Ammon's horn (tissue), 1 donor: ENCODE data around the gene GPR142.

Experiments
- DNase-seq: peaks from one replicate; pipeline ENCODE4 v3.0.0-alpha.2; 2016; ENCODE audit warnings: low spot score

GPR142 gene

DNA sequence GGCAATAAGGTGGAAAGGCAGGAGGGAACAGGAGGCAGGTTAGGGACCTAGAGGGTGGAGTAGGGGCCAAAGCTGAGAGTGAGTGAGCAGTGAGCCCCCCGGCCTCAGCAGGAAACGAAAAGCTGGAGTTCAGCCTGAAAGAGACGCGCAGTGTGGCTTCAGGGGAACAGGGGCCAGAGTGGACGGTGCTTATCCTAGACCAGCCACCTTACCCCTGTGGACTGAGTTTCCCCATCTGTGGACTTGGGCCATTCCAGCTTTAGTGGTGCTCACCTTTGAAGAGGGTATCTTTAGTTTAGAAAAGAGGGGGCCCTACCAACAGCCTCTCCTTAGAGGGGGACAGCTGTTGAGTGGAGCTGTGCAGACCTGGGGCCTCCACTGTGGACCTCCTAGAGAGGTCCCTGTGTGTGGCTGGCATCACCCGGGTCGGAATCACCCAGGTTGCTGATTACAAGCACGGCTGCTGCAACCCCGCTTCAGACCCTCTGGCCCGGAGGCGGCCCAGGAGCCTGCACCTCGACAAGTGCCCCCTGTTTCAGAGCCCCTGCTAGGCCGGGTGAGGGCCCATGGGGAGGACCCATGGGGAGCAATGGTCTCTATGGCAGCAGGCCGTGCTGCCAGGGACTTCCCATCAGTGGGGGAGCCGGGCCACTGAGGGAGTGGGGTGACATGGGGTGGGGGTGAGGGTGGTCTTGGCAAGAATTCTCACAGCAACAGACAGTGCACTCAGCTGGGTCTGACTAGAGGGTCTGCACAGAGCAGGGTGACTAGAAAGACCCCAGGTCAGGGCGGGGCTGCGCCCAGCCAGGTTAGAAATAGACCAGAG, 2.6 kb downstream of the GPR142 start:
- DNase-seq = no peak

DNA sequence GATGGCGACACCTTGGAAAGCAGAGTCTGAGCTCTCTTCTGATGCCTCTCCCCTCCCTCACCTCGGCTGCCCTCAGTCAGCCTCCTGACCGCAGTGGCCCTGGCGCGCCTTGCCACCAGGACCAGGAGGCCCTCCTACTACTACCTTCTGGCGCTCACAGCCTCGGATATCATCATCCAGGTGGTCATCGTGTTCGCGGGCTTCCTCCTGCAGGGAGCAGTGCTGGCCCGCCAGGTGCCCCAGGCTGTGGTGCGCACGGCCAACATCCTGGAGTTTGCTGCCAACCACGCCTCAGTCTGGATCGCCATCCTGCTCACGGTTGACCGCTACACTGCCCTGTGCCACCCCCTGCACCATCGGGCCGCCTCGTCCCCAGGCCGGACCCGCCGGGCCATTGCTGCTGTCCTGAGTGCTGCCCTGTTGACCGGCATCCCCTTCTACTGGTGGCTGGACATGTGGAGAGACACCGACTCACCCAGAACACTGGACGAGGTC, 4.4 kb downstream of the GPR142 start:
- DNase-seq = no peak

DNA sequence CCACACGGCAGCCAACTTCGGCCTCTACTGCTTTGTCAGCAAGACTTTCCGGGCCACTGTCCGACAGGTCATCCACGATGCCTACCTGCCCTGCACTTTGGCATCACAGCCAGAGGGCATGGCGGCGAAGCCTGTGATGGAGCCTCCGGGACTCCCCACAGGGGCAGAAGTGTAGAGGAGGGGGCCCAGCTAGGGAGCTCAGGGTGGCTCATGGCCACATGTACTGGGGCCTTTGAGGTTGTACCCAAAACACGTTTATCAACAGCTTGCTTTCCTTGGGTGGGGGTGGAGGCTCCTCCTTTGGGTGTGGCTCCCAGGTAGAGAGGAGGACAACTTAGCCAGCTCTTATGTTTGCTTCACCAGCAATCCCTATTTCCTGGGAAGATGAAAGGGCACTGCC, 5.1 kb downstream of the GPR142 start:
- no peak for DNase-seq

DNA sequence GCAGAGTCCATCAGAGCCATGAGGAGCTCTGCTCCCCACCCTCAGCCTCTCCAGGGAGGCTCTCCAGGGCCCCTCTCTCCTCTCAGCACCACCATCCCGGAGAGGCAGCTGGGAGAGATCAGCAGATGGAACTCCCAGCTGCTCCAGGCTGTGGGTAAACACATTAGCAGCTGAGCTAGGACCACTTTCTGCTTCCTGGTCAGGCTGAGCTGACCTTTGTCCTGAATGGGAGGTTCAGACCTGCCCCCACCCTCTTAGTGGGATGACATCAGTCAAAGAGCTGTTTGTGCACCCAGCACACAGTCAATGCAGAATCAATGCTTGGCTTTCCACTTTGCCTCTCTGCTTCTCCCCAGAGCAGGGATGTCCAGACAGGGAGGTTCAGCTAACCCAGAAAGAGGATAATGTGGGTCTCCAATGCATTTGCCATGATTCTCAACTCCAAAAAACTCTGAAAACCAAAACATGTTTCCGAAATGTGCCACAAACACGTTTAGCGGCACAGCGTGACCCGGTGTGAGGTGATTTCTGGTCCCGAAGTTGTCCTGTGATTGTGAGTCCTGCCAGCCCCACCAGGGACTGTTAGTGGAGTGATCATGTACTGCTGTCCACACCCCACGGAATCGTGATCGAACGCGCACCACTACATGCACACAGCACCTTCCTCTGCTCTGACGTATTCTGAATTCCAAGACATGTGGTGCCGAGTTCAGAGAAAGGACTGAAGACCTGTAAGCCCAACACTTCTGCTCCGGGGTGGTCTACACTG, 6.7 kb downstream of the GPR142 start:
- DNase-seq = peak; percentile 95

DNA sequence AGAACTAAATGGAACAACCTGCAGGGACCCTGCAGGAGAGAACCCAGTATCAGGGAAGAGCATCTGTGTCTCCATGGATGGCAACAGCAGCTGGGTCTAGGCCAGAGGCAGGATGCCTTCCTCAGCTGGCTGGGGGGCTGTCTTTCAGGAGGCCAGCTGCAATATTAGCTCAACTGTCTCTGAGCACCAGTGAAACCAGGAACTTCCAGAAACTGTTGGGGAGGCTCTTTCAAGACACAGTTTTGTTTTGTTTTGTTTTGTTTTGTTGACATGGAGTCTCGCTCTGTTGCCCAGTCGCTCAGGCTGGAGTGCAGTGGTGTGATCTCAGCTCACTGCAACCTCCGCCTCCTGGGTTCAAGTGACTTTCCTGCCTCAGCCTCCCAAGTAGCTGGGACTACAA, 7.6 kb downstream of the GPR142 start:
- no peak for DNase-seq

DNA sequence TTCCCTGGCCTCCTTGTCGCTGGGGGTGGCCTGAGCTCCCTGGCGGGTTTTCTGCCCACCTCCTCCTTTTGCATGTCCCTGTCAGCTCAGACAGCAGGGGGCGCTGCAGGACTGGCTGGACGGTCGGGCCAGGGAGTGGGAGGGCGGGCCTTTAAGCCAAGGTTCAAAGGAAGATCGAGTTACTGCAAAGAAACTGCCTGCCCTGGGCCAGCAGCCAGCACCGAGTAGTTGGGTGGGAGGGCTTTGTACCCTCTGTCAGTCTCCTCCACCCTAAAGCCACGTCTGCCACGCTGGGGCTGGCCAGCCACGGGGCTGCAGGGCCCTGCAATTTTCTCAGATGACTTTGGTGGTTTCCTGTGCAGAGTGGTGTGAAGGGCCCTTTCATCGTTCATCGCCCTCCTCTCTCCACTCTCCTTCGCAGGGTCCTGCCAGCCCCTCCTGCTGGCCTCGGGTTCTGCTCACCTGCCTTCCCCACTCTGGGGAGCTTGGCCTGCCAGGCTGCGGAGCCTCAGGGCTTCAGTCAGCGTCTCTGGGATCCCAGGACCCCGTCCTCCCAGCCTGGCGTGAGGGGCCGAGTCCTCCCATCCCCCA, 12.3 kb downstream of the GPR142 start:
- peak; percentile 91 for DNase-seq

DNA sequence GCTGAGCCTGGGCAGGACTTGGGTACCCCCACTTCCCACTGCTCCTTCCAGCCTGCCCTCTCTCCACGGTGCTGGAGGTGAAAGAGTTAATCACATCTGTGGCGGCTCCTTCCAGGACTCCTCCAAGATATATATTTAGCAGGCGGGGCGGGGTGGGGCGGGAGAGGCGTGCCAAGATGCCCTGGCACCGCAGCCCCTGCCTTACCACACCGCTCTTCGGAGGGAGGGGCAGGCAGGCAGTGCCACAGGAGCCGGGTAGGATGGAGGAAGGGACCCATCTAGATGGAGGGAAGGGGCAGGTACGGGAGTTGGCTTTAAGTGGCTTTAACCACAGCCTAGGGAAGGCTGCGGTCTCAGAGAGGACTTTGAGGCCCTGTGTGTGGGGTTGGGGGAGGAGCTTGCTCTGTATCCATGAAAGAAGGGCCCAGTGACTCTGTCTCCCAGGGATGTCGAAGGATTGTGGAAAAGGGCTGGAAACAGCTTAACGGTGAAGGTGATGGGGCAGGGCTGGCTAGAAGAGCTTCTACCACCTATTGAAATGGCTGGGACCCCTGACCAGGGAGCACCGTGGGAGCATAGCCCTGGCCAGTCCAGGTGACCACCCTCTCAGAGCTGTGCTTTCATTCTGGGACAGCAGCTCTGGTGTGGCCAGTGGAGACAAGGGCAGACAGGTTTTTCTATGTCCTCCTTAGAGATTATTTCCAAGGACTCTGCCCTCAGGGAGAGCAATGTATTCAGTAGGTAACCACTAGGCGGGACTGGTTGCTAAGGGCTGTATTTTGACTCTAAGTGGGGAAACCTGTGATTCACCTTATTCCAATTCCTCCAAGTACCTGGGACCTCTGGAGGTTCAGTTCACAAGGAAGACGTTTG, 13.0 kb downstream of the GPR142 start:
- DNase-seq = no peak

DNA sequence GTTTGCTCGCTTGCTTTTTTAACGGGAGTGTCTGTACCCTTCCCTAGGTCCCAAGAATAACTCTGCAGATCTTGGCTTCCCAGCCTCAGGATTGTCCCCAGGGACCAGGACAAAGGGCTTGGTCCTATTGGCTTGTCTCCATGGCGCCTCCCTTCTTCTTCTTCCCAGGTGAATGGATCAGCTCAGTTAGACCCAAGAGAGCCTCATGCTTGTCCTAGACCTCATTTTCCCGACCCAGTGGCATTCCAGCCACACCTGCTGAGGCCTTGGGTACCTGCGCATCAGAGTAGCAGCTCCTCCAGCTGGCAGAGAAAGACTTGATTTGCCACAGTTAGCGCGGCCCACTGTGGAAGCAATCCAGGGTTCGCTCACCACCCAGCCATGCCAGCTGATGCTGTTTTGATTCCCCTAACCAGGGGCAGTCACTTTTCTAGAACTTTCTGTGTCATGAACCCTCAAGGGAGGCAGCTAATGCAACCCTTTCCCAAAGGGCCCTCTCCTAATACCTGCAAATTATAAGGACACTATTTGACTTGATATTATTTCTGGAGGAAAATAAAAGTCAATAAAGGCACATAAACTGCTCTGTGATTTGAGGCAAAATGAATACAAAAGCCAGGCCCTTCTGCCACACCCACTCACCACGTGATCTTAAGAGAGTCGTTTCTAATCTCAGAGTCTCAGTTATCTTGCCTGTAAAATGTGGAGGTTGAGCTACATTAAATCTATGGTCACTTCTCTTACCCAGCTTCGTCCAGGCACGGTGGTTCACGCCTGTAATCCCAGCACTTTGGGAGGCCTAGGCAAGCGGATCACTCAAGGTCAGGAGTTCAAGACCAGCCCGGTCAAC, 13.9 kb downstream of the GPR142 start:
- no peak for DNase-seq

DNA sequence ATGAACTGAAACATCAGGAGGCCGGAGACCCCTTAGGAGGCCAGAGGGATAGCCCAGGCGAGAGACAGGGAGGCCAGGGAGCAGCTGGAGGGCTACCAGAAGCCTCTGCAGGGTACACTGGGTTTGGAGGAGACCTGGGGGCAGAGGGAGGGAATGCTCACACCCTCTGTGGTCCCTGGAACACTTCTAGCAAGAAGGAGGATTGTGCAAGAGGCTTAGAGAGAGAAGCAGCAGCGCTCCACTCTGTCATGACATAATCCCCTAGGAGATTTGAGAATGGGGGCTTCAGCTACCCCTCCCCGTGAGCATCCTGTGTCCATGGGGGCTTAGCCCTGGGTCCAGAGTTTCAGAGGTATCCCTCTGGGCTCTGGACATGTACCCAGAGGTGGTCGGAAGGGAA, 15.8 kb downstream of the GPR142 start:
- DNase-seq = no peak

DNA sequence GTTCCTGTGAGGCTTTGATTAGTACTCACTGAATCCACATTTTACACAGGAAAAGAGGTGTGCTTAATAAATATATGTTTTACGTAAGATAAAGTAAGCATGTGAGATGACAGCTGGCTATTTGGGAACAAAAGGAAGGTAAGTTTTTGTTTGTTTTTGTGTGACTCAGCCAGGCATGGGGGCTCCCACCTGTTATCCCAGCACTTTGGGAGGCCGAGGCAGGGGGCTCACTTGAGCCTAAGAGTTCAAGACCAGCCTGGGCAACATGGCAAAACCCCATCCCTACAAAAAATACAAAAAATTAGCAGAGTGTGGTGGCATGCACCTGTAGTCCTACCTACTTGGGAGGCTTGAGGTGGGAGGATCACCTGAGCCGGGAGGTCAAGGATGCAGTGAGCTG, 17.9 kb downstream of the GPR142 start:
- no peak for DNase-seq

DNA sequence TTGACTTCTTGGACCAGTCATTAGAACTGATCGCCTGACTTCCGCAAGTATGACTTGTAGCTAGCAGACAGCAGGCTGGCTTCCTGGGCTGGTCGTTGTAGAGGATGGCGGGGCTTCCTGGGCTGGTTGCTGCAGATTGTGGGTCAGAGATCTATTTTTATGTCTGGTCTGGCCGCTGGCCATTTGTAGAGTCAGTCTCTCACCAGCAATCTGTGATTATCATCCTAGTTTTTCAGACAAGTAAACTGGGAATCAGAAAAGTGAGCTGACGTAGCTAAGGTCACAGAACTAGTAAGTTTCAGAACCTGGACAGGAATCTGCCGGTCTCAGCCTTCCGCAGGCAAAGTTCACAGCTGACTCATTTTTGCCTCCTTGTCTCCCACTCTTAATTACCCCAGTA, 19.1 kb downstream of the GPR142 start:
- DNase-seq = no peak

DNA sequence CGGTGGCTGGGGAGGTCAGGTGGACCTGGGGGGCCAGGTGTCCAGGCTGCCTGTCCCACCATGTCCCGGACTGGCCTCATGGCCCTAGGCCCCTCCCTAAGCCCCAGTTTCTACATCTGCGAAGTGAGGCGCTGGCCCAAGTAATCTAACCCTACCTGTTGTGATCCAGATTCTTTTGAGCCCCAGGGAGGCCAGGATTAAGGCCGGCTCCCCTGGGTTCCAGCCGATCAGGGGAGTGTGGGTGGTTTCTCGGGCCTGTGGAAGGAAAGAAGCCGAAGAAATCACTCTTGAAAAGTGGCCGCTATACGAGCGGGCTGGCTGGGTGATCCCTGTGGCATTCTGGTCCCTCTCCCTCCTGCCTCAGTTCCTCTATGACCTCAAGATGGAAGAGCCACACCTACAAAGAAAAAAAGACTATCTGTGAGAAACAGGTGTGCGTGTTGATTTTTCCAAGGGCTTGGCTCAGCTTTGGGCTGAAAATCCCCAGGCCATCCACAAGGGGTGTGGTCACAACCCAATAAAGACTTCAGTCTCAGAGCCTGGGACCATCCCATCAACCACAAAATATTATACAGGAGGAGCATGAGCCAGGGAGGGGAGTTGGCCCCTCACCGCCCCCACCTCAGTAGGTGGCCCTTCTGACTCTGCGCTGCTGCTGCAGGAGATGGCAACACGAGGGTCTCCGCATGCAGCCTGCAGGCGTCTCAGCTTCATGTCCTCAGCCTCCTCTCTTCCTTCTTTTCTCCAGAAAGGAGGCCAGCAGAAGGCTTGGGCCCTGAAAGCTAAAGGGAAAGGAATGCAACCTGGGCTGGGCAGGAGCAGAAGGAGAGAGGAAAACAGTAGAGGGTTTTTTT, 20.3 kb downstream of the GPR142 start:
- DNase-seq = no peak

DNA sequence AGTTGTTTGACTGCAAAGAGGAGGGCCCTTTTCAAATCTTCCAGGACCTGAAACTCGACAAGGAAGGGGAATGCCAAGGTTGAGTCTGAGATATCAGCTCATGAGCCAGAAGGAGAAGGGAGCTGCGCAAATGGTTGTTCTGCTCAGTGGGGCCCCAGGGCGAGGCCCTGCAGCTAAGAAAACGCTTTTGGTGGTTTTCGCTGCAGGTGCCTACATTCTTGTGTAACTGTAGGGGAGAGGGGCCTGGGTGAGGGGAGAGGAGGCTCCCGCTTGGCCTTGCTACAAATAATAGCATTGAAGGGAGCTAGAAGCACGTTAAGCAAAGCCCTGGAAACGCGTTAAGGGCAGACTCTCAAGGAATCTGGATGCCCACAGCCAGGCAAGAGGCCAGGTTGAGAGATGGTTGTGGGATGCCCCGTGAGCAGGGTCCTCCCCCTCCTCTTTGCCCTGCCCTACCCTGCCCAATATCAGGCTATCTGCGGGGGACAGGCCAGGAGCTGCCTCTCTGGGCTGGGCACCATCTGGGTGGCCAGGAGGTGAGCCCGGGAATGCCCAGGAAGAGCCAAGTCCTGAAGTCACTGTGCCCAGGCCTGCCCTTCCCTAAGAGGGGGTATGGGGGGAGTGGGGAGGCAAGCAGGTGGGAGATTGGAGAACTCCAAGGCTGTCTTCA, 21.9 kb downstream of the GPR142 start:
- DNase-seq = no peak

DNA sequence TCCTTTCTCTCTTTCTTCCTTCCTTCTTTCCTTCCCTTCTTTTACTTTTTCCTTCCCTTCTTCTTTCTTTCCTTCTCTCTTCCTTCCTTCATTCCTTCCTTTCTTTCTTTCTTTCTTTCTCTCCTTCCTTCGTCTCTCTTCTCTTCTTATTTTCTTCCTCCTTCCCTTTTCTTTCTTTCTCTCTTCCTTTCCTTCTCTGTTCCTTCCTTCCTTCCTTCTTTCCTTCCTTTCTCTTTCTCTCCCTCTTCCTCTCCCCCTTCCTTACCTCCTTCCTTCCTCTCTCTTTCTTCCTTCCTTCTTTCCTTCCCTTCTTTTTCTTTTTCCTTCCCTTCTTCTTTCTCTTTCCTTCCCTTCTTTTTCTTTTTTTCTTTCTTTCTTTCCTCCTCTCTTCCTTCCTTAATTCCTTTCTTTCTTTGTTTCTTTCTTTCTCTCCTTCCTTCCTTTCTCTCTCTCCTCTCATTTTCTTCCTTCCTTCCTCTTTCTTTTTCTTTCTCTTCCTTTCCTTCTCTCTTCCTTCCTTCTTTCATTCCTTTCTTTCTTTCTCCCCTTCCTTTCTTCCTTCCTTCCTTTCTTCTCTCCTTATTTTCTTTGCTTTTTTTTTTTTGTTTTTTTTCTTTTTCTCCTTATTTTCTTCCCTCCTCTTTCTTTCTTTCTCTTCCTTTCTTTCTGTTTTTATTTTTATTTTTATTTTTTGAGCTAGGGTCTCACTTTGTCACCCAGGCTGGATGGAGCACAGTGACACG, 22.8 kb downstream of the GPR142 start:
- no peak for DNase-seq

DNA sequence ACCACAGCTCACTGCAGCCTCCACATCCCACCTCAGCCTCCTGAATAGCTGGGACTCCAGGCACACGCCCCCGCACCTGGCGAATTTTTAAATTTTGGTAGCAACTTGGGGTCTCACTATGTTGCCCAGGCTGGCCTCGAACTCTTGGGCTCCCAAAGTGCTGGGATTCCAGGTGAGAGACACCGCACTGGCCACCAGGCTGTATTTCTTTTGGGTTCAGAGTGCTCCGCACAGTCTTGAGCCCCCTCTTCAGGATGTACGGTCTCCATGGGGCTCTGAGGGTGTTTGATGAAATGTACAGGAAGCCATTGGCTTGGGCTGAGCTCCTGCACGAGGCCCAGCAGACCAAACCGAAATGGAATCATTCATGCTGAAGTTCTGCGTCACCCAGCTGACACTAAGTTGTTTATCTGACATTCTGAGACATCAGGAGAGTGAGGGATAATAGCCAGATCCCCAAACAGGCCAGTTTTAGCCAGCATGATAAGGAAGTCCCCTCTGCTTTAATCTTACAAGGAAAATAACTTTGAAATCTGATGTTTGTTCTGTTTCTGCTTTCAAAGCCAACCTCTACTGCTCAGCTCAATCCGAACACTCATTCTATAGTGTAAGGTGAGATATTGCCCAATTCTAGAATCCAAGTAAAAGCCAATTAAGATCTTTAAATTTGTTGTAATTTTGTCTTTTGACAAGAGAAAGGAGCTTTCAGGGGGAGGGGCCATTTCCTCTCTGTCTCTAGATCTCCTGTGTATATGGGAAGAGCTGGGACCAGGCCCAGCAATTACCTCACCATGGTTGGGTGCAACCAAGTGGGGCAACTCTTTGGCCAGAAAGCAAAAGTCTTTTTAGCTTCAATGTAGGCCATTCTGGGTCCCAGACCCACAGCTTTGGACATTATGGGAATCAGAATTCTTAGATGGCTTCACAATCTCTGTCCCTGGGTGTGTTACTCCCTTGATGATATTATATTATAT, 23.7 kb downstream of the GPR142 start:
- no peak for DNase-seq

DNA sequence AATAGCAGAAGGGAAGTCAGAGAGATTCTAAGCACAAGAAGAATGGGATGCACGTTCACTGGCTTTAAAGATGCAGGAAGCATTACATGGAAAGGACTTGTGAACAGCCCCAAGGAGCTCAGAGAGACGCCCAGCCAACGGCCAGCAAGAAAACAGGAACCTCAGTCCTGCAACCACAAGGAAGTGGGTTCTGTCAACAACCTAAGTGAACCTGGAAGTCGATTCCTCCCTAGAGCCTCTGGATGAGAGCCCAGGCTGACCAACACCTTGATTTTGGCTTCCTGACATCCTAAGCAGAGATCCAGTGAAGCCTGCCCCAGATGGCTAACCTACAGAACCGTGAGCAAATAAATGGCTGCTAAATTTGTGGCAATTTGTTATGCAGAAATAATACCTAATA, 24.5 kb downstream of the GPR142 start:
- DNase-seq = no peak

DNA sequence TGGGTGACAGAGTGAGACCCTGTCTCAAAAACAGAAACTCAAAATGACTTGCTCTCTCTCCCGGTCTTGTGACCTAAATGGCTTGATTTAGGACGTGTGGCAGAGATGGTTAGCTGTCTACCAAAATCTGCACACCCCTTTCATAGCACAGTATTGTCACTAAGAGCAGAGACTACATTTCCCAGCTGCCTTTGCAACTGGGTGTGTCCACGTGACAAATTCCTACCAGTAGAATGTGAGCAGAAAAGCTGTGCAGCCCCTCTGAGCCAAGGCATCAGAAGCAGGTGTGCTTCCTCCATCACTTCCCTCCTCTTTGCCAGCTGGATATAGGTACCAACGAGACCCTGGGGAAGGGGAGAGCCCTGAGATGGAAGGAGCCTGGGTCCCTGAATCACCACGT, 25.5 kb downstream of the GPR142 start:
- no peak for DNase-seq
